Measurements from ENCODE around the gene TRNP1.

DNA sequence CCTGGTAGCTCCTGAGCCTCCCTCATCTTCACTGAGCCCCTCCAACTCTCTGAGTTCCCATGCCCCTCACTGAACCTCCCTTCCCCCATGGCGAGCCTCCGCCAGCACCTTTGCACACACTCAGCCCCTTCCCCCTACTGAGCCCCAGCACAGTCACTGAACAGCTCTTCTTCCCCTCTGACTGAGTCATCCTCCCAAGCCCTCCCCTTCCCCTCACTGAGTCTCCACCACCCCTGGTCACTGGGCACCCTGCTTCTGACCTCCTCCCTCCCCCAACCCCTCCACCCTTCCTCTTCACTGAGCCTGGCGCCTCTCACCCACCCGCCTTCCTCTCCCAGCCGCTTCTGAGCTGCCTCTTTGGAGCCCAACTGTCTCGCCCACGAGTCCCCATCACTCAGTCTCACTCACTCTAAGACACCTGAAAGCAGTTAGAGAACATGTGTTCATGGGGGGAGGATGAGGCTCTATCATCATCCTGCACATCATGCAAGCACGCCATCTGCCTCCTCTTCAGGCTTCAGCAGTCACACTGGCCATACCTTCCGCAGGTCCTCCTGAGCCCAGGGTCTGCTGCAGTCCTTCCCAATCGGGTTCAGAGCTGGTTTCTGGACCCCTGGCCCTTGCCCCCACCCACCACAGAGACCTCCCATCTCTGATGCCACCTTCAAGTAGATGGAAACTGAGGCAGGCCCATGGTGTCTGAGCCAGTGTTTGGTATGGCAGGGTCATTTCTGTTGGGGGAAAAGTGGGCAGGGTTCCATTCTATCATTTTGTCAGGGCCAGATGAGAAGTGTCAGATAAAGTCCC is 2.0 kb upstream of the TRNP1 start:
- TF ChIP-seq, protein P1, sequence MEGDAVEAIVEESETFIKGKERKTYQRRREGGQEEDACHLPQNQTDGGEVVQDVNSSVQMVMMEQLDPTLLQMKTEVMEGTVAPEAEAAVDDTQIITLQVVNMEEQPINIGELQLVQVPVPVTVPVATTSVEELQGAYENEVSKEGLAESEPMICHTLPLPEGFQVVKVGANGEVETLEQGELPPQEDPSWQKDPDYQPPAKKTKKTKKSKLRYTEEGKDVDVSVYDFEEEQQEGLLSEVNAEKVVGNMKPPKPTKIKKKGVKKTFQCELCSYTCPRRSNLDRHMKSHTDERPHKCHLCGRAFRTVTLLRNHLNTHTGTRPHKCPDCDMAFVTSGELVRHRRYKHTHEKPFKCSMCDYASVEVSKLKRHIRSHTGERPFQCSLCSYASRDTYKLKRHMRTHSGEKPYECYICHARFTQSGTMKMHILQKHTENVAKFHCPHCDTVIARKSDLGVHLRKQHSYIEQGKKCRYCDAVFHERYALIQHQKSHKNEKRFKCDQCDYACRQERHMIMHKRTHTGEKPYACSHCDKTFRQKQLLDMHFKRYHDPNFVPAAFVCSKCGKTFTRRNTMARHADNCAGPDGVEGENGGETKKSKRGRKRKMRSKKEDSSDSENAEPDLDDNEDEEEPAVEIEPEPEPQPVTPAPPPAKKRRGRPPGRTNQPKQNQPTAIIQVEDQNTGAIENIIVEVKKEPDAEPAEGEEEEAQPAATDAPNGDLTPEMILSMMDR (IDR thresholded peaks at IDR 0.05; ENCODE audit: low read depth, low read length, missing input control): no peak
- TF ChIP-seq, protein P2, sequence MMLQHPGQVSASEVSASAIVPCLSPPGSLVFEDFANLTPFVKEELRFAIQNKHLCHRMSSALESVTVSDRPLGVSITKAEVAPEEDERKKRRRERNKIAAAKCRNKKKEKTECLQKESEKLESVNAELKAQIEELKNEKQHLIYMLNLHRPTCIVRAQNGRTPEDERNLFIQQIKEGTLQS (IDR thresholded peaks at IDR 0.05): no peak
- TF ChIP-seq TAF1 (conservative IDR thresholded peaks at IDR 0.05) (no peak), RAD21 (IDR thresholded peaks at IDR 0.05) (no peak), JUND (IDR thresholded peaks at IDR 0.05) (no peak), HNF4A (conservative IDR thresholded peaks at IDR 0.05) (no peak), YY1 (IDR thresholded peaks at IDR 0.05) (no peak)
- TF ChIP-seq, protein P3, sequence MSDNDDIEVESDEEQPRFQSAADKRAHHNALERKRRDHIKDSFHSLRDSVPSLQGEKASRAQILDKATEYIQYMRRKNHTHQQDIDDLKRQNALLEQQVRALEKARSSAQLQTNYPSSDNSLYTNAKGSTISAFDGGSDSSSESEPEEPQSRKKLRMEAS (IDR thresholded peaks at IDR 0.05): no peak
- TF ChIP-seq, protein P4, sequence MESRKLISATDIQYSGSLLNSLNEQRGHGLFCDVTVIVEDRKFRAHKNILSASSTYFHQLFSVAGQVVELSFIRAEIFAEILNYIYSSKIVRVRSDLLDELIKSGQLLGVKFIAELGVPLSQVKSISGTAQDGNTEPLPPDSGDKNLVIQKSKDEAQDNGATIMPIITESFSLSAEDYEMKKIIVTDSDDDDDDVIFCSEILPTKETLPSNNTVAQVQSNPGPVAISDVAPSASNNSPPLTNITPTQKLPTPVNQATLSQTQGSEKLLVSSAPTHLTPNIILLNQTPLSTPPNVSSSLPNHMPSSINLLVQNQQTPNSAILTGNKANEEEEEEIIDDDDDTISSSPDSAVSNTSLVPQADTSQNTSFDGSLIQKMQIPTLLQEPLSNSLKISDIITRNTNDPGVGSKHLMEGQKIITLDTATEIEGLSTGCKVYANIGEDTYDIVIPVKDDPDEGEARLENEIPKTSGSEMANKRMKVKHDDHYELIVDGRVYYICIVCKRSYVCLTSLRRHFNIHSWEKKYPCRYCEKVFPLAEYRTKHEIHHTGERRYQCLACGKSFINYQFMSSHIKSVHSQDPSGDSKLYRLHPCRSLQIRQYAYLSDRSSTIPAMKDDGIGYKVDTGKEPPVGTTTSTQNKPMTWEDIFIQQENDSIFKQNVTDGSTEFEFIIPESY (IDR thresholded peaks at IDR 0.05): no peak
